NK-92 treated with Interleukin-12 subunit alpha and Interleukin-12 subunit beta, amount 100 ng/mL, for 24 hours (cell line): ENCODE measurements around the gene DIP2A.
"Not testable (repeated sequence)": the region's sequence is repeated elsewhere in the genome, so short reads cannot be mapped to it uniquely, and the experiment has no call there.

ENCODE experiments used
- DNase-seq: peaks from one replicate; lab custom pipeline; 2025; lab: John Stamatoyannopoulos, UW

DIP2A gene

GRCh38 chr21:46425041-46425440, 33.6 kb upstream of the DIP2A start:
- no peak for DNase-seq

GRCh38 chr21:46425571-46425970, 33.1 kb upstream of the DIP2A start:
- DNase-seq: no peak

DNA sequence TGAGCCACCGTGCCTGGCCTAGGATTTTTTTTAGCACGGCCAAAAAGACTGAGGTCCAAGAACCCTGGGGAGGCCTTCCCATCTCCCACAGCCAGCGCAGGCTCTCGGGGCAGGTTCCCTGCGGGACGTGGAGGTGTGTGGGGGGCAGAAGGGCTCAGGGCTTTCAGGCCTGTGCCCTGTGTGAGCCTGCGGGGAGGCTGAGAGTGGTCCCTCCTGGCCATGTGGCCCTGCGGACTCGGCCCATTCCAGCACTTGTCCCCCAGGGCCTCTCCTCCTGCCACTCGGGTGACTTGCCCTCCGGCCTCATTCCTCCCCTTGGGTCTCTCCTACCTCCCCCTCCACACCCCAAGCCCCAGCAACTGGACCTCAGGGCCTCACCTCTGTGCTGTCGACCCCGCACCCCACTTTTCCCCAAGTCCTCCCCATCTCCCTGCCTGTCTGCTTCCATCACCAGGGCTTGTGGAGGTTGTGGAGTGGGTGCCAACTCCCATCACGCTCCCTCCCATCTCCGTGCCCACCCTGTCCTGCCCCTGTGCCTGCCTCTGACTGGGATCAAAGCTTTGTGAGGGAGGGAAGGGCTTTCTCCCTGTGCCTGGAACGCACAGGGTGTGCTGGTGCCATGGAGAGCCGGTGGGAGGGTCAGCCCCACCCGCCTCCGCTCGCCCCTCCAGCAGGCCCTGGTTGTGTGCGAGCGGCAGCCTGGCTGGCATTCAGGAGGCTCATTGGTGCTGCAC, 32.2 kb upstream of the DIP2A start:
- DNase-seq: no peak

DNA sequence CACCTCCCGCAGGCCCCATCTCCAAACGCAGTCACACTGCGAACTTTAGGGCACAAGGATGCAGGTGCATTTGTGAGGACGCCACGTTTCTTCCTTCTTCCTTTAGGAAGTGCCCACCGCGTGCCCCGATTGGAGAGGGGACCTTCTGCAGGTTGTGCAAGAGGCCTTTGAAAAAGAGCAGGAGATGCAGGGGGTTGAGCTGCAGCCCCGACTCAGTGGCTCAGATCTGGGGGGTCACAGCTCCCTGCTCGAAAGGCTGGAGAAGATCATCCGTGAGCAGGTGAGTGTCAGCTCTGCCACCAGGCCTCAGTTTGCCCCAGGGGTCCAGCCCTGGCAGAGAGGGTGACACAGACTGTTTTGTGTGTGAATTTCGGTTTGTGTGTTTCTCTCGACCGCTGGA, 31.2 kb upstream of the DIP2A start:
- DNase-seq: no peak

- DNase-seq: no peak
Observed at GRCh38 chr21:46428286-46428685, 30.4 kb upstream of the DIP2A start.

DNA sequence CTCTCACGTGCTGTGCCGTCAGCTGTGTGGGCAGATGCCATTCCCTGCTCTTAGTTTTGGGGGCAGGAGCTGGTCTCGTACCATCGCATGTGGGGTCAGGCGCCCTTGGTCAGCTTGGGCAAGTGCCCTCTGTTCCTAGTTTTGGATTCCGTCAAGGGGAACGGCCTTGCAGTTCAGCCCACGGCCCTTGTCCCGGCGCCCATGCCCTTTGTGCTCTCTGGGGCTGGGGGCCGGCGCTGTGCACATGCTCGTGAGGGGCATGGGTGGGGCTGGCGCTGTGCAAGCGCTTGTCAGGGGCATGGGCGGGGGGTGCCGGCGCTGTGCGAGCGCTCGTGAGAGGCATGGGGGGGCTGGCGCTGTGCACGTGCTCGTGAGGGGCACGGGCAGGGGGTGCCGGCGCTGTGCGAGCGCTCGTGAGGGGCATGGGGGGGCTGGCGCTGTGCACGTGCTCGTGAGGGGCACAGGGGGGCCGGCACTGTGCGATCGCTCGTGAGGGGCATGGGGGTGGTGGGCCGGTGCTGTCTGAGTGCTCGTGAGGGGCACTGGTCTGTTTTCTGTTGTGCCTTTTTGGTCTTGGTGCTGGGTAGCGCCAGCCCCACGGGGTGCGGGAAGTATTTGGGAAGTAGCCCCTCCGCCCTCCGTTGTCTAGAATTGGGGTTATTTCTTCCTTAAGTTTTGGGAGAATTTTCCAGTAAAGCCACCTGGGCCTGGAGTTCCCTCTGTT, 29.5 kb upstream of the DIP2A start:
- no peak for DNase-seq

DNA sequence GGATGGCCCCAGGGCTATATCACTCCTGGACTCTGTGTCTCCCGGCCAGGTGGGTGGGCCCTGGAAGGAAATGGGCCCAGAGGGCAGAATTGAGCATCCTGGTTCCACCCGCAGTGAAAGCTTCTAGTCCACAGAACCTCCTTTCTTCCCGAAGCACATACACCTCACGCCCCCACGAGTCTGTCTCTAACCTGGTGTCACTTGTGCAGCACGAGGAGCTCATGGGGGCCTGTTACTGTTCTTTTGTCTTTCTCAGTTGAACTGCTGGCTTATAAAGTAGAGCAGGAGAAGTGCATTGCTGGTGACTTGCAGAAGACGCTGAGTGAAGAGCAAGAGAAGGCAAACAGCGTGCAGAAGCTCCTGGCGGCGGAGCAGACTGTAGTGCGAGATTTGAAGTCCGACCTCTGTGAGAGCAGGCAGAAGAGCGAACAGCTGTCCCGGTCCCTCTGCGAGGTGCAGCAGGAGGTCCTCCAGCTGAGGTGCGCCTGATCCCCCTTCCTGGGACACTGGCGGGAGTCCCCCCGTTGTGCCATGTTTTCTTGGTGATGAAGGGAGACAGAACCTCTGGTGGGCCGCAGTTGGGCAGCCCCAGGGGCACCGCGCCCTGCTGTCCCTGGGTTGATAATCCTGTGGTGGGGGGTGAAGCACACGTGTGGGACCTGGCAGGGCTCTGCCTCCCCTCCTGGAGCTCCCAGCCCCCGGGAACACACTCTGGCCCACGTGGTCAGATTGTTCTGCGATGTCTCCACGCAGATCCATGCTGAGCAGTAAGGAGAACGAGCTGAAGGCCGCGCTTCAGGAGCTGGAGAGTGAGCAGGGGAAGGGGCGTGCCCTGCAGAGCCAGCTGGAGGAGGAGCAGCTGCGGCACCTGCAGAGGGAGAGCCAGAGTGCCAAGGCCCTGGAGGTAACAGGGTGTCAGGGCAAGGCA, 28.7 kb upstream of the DIP2A start:
- DNase-seq: no peak

DNA sequence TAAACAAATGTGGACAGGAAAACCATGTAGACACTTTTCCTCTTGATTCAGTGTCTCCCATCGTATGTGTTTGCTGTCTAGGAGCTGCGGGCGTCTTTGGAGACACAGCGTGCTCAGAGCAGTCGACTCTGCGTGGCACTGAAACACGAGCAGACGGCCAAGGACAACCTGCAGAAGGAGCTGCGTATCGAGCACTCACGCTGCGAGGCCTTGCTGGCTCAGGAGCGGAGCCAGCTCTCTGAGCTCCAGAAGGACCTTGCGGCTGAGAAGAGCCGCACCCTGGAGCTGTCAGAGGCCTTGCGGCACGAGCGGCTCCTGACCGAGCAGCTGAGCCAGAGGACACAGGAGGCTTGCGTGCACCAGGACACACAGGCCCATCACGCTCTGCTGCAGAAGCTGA, 27.2 kb upstream of the DIP2A start:
- DNase-seq: no peak

- DNase-seq: no peak
Observed at GRCh38 chr21:46431884-46432488, 26.7 kb upstream of the DIP2A start.

DNA sequence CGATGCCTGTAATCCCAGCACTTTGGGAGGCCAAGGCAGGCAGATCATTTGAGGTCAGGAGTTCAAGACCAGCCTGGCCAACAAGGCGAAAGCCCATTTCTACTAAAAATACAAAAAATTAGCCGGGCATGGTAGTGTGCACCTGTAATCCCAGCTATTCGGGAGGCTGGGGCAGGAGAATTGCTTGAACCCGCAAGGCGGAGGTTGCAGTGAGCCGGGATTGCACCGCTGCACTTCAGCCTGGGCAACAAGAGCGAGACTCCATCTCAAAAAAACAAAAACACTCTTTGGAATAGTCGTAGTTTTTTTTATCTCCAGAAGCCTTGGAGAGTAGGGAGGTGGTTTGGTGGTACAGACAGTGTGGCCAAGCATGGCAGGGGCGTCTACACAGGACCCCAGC, 25.6 kb upstream of the DIP2A start:
- not testable (repeated sequence) for DNase-seq

GRCh38 chr21:46434322-46434958, 24.3 kb upstream of the DIP2A start:
- DNase-seq: no peak

DNA sequence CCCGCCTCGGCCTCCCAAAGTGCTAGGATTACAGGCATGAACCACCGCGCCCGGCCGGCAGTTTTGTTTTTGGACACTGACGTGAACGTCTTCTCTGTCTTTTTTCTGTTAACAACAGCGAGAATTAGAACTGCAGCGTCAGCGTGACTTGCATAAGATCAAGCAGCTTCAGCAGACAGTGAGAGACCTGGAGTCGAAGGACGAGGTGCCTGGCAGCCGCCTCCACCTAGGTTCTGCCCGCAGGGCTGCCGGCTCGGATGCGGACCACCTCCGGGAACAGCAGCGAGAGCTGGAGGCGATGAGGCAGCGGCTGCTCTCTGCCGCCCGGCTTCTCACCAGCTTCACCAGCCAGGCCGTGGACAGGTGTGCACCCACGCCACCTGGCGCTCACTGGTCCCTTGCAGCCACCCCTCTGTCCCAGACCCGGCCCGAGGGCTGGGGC, 22.9 kb upstream of the DIP2A start:
- DNase-seq: no peak

GRCh38 chr21:46436621-46437020, 22.1 kb upstream of the DIP2A start:
- no peak for DNase-seq

DNA sequence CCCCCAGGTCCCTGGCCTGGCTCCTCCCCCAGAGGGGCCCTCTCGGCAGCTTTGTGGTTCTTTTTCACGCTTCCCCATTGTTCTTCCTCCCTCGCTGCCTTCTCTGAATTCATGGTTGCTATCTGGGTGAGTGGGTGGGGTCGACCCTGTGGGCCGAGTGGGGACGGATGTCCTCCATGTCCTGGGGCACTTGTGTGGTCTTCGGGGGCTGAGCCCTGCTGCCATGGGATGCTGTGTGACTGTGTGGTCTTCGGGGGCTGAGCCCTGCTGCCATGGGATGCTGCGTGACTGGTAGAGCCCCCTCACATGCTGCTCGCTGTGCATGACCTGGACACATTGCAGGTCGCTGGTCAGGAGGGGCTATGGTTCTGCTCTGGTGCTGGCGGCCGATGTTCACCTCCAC, 21.6 kb upstream of the DIP2A start:
- no peak for DNase-seq

GRCh38 chr21:46437511-46437910, 21.2 kb upstream of the DIP2A start:
- DNase-seq: no peak

DNA sequence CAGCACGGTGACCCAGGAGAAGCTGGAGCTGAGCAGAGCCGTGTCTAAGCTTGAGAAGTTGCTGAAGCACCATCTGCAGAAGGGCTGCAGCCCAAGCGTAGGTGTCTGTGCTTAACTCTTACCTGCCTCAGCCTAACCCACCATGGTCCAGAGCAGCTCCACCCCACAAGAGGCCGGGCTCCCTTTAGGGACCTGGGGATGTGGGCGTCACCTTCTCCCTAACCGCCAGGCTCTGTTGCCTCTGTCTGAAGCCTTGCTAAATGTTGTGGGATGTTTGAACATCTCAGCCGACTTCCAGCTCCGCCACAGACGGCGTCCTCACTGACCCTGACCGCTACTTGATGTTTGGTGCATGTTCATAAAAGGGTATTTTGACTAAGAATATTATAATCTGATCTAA, 20.4 kb upstream of the DIP2A start:
- DNase-seq: no peak

GRCh38 chr21:46439906-46440305, 18.8 kb upstream of the DIP2A start:
- DNase-seq: no peak

GRCh38 chr21:46441331-46441730, 17.4 kb upstream of the DIP2A start:
- DNase-seq: no peak

GRCh38 chr21:46441961-46442498, 16.7 kb upstream of the DIP2A start:
- DNase-seq: no peak

GRCh38 chr21:46442938-46443337, 15.8 kb upstream of the DIP2A start:
- no peak for DNase-seq

DNA sequence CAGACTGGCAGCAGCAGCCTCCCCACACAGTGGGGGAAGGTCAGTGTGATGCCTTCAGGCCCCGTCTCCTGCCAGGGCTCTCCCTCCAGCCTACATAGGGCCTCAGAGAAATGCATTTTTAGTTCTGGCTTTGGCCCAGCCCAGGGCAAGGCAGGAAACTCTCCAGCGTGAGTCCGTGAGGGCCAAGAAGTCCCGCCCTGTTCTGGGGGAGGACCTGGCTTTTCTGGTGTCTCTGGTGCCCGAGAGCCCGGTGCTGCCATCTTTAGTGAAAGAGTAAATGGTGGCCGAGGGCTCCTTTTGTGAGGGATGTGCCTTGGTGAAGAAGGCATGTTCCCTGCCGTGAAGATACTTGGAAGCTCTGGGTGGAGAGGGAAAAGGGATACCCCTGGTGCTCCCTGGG, 14.8 kb upstream of the DIP2A start:
- DNase-seq: no peak
